ENCODE results near the gene ME1. TPM values are rescaled to one million over a fixed set of nuclear protein-coding genes. Genes with fewer than 3 reads are reported as not detected.
A peak's percentile ranks its signal among the peaks of the same experiment; 100 is the strongest.

ME1 gene
- 10 to 100 TPM; 18.5 to 22.9 (median 19.8) TPM for total RNA-seq

- no peak for TF ChIP-seq CTCF (IDR thresholded peaks at IDR 0.05)
- DNase-seq (ENCODE audit: low spot score), result peak; percentile 38
- peak; percentile 90 for ATAC-seq (ENCODE audit: low FRiP score)
Observed at GRCh38 chr6:83430611-83431544, at the start of gene ME1. Gene ME1, minus strand, starts transcription at chr6:83431051. Its CDS starts 97 bp downstream, at chr6:83430954.

- TF ChIP-seq CTCF (IDR thresholded peaks at IDR 0.05), result no peak
- no peak for ATAC-seq (ENCODE audit: low FRiP score)
- DNase-seq (ENCODE audit: low spot score), result no peak
Observed at GRCh38 chr6:83480470-83480869, 49.6 kb upstream of the ME1 start.

- TF ChIP-seq CTCF (IDR thresholded peaks at IDR 0.05), result no peak
- ATAC-seq (ENCODE audit: low FRiP score) (no peak), DNase-seq (ENCODE audit: low spot score) (no peak)
Observed at GRCh38 chr6:83479389-83479788, 48.5 kb upstream of the ME1 start.

GRCh38 chr6:83476971-83477370 is 46.1 kb upstream of the ME1 start:
- TF ChIP-seq CTCF (IDR thresholded peaks at IDR 0.05), result no peak

GRCh38 chr6:83474309-83474708 is 43.5 kb upstream of the ME1 start:
- TF ChIP-seq CTCF (IDR thresholded peaks at IDR 0.05), result no peak
- ATAC-seq (ENCODE audit: low FRiP score), result no peak
- DNase-seq (ENCODE audit: low spot score), result no peak

More at GRCh38 chr6:83476971-83477370, 46.1 kb upstream of the ME1 start:
- DNase-seq (ENCODE audit: low spot score) (no peak), ATAC-seq (ENCODE audit: low FRiP score) (no peak)

GRCh38 chr6:83472767-83473166 is 41.9 kb upstream of the ME1 start:
- ATAC-seq (ENCODE audit: low FRiP score) (no peak), DNase-seq (ENCODE audit: low spot score) (no peak)
- no peak for TF ChIP-seq CTCF (IDR thresholded peaks at IDR 0.05)

GRCh38 chr6:83470587-83470986 is 39.7 kb upstream of the ME1 start:
- TF ChIP-seq CTCF (IDR thresholded peaks at IDR 0.05), result no peak
- ATAC-seq (ENCODE audit: low FRiP score) (no peak), DNase-seq (ENCODE audit: low spot score) (no peak)

Measured in omental fat pad (tissue), 4 donors.